Uterus (tissue), 4 donors: Measurements from ENCODE around the gene ARHGAP18. TPM values are rescaled to one million over a fixed set of nuclear protein-coding genes. Genes with fewer than 3 reads are reported as not detected.
A peak's percentile ranks its signal among the peaks of the same experiment; 100 is the strongest.

Experiments used
- DNase-seq, 2 donors: peaks; one replicate each; pipeline ENCODE4 v3.0.0-alpha.2; 2019 to 2020
- H3K27ac ChIP-seq, 2 donors: fragments of 200-600 bp; sonication (generic); 1 replicate in 1 of 2; 2 replicates in 1 of 2; pipeline ENCODE4 v1.5.1; 2016 to 2018
- H3K27me3 ChIP-seq, 2 donors: fragments of 200-600 bp; sonication (generic); one replicate each; pipeline ENCODE4 v1.5.1; 2018 to 2019; ENCODE audit warnings: control low read depth in 1 of 2
- H3K36me3 ChIP-seq, 2 donors: fragments of 200-600 bp; sonication (generic); one replicate each; pipeline ENCODE4 v1.5.1; 2019; ENCODE audit warnings: control low read depth in 1 of 2
- H3K4me1 ChIP-seq, 2 donors: fragments of 200-600 bp; sonication (generic); one replicate each; pipeline ENCODE4 v1.5.1; 2018 to 2019; ENCODE audit warnings: control low read depth in 1 of 2
- H3K4me3 ChIP-seq, 2 donors: fragments of 200-600 bp; sonication (generic); 1 replicate in 1 of 2; 2 replicates in 1 of 2; pipeline ENCODE4 v1.5.1; 2018 to 2019; ENCODE audit warnings: mild to moderate bottlenecking in 1 of 2
- H3K9me3 ChIP-seq, 2 donors: fragments of 200-600 bp; sonication (generic); one replicate each; pipeline ENCODE4 v1.5.1; 2019; ENCODE audit warnings: control low read depth in 1 of 2
- POLR2A ChIP-seq, 2 donors: fragments of 450-650 bp; IDR thresholded peaks; one replicate each; pipeline ENCODE4 v1.6.1; 2016; ENCODE audit warnings: antibody characterized with exemption in 2 of 2, mild to moderate bottlenecking in 1 of 2, moderate library complexity in 1 of 2
- intact Hi-C: fragments of 100-400 bp; cut with DNase I; formaldehyde crosslinking; loops from one replicate; pipeline ENCODE4 v1.15.1; 2023; ENCODE audit warnings: low total_unique reads
- total RNA-seq, 4 donors: library from RNA; depleted of rRNA in 3 of 4; stranded (reverse); fragments of >200 nt in 3 of 4; gene quantifications; one replicate each; pipeline versions ENCODE4 v1.1.0 to v1.2.4, GENCODE V29; 2014 to 2023
- TF ChIP-seq, protein P1 (sequence below), 4 experiments: fragments of 200-600 bp in 2 of 4; fragments of 450-650 bp in 2 of 4; sonication (generic) in 2 of 4; IDR thresholded peaks; one replicate each; pipeline ENCODE4 v1.5.1; 2016 to 2019; ENCODE audit warnings: antibody characterized with exemption in 4 of 4, mild to moderate bottlenecking in 2 of 4, moderate library complexity in 1 of 4
- donor health status: DM: yes; HTN: yes; CAD: no.

The ARHGAP18 gene
- total RNA-seq, 4 donors from 2014 or later, result 6.3 to 36.7 (median 15.4) TPM

DNA sequence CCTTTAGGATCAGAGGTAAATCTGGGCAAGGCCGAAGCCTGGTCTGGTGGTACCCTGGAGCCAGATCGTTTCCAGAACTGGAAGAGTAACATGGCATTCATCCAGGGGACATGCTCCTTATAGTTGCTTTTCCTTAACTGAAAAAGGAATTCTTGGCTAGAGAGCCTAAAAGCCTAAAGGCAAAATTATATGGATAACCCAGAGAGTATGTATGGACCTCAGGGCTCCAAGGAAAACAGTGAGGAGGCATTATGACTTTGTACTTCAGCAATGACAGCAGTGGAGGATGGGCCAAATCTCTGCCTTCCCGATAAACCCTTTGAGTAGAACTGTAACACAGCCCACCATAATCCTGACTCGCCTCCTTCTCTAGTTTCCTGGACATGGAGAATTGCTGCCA lies 29.3 kb downstream of the ARHGAP18 start:
- Histone ChIP-seq H3K9me3 (no peaks in the 10 kb centered on the region), H3K36me3 (no peaks in the 10 kb centered on the region), H3K27me3 (no peaks in the 10 kb centered on the region), H3K27ac (peak overlapping the region; percentile 24 to 75), H3K4me1 (no peaks in the 10 kb centered on the region), H3K4me3 (no peak overlapping the region)
- TF ChIP-seq POLR2A (IDR thresholded peaks at IDR 0.05), result no peak
- TF ChIP-seq, protein P1, sequence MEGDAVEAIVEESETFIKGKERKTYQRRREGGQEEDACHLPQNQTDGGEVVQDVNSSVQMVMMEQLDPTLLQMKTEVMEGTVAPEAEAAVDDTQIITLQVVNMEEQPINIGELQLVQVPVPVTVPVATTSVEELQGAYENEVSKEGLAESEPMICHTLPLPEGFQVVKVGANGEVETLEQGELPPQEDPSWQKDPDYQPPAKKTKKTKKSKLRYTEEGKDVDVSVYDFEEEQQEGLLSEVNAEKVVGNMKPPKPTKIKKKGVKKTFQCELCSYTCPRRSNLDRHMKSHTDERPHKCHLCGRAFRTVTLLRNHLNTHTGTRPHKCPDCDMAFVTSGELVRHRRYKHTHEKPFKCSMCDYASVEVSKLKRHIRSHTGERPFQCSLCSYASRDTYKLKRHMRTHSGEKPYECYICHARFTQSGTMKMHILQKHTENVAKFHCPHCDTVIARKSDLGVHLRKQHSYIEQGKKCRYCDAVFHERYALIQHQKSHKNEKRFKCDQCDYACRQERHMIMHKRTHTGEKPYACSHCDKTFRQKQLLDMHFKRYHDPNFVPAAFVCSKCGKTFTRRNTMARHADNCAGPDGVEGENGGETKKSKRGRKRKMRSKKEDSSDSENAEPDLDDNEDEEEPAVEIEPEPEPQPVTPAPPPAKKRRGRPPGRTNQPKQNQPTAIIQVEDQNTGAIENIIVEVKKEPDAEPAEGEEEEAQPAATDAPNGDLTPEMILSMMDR (IDR thresholded peaks at IDR 0.05), result no peak
- intact Hi-C loops, result no loop called here
- no peak for DNase-seq

DNA sequence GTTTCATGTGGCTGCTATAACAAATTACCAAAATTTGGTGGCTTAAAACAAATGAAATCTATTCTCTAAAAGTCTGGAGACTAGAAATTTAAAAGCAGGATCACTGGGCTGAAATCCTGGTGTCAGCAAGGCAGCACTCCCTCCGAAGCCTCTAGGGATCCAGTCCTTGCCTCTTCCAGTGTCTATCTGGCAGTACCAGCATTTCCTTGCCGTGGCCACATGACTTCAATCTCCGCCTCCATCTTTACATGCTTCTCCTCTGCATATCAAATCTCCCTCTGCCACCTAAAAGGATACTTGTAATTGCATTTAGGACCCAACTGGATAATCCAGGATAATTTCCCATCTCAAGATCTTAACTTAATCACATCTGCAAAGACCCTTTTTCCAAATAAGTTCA lies 30.2 kb downstream of the ARHGAP18 start:
- TF ChIP-seq, protein P1 (IDR thresholded peaks at IDR 0.05), result no peak
- no peak for TF ChIP-seq POLR2A (IDR thresholded peaks at IDR 0.05)
- Histone ChIP-seq H3K27me3 (no peaks in the 10 kb centered on the region), H3K4me1 (no peaks in the 10 kb centered on the region), H3K4me3 (no peak overlapping the region), H3K27ac (peak overlapping the region; percentile 31 to 75), H3K9me3 (no peaks in the 10 kb centered on the region), H3K36me3 (no peaks in the 10 kb centered on the region)
- intact Hi-C loops, result no loop called here
- DNase-seq, result no peak

DNA sequence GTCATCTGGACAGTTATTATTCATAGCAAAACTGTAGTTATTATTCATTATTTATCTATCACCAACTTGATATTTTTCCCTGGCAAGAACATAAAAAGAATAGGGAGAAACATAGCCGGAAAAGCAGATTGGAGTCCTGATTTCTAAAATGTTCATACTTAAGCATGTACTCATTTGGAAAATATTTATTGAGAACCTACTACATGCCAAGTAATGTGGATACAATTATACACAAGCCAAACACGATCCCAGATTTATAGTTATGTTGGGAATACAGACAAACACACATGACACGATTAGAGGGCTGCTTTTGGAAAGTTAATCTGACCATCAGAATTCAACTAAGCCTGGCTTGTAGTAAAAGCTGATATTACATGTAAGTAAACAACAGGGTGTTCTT lies 30.7 kb downstream of the ARHGAP18 start:
- Histone ChIP-seq H3K4me3 (no peak overlapping the region), H3K36me3 (no peaks in the 10 kb centered on the region), H3K4me1 (no peaks in the 10 kb centered on the region), H3K27ac (peak overlapping the region; percentile 54 to 75), H3K9me3 (no peaks in the 10 kb centered on the region), H3K27me3 (no peaks in the 10 kb centered on the region)
- DNase-seq, result no peak
- intact Hi-C loops, result no loop called here
- TF ChIP-seq POLR2A (IDR thresholded peaks at IDR 0.05), result no peak
- TF ChIP-seq, protein P1 (IDR thresholded peaks at IDR 0.05), result no peak

DNA sequence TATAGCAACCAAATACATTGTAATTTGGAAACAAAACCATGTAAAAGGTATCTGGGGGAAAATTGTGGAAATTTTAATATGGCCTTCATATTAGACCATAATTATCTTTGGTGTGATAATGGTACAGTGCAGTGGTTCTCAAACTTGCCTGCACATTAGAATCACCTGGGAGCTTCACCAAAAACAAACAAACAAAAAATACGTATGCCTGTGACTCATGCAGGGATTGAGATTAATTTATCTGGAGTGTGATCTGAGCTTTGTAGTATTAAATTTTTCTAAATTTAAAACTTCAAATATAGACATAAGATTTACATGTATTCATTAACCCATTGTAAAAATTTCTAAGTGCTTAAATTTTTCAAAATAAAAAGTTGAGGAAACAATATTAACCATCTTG lies 31.5 kb downstream of the ARHGAP18 start:
- intact Hi-C loops, result no loop called here

DNA sequence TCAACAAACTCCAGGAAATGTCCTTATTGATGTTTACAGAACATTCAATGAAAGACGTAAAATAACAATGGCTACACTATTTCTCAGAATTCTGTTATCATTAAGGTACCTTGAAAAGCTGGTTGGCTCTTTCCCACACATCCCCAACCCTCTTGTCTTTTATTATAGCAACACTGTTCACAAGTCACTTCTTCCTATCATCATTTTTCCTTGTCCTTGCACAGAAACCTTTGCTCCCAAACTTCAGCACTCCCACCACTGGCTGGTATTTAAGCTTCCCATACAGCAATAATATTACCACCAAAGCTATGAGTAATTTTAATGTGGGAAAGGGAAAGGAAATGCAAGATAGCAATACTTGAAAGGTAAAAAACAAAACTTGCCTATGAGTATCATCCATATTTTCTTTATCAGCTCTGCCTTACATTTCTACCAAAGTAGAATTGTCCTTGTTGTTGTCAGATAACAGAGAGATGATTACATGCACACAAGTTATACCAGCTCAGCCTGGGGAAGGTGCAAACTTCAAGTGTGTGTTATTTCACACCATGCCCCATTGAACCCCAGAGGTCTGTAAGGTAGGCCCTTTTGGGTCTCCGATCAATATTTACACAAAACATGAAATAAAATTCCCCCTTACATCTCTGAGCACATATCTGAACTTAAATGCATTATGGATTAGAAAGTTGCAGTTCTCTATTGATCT lies 32.2 kb downstream of the ARHGAP18 start:
- Histone ChIP-seq H3K27ac (no peak overlapping the region), H3K4me1 (no peaks in the 10 kb centered on the region), H3K9me3 (no peaks in the 10 kb centered on the region), H3K36me3 (no peaks in the 10 kb centered on the region), H3K27me3 (no peaks in the 10 kb centered on the region), H3K4me3 (no peak overlapping the region)
- TF ChIP-seq, protein P1 (IDR thresholded peaks at IDR 0.05), result no peak
- no peak for TF ChIP-seq POLR2A (IDR thresholded peaks at IDR 0.05)
- intact Hi-C loops, result no loop called here
- no peak for DNase-seq

More for the DNA sequence above, 31.5 kb downstream of the ARHGAP18 start:
- H3K4me3 ChIP-seq, result no peak overlapping the region
- no peaks in the 10 kb centered on the region for H3K36me3 ChIP-seq
- DNase-seq, result no peak
- no peaks in the 10 kb centered on the region for H3K9me3 ChIP-seq
- no peak for TF ChIP-seq POLR2A (IDR thresholded peaks at IDR 0.05)
- TF ChIP-seq, protein P1 (IDR thresholded peaks at IDR 0.05), result no peak
- no peaks in the 10 kb centered on the region for H3K27me3 ChIP-seq
- no peaks in the 10 kb centered on the region for H3K4me1 ChIP-seq
- peak overlapping the region in 1 of 2 donors; percentile 75 for H3K27ac ChIP-seq
